ENCODE data around the gene PGM2.

DNA sequence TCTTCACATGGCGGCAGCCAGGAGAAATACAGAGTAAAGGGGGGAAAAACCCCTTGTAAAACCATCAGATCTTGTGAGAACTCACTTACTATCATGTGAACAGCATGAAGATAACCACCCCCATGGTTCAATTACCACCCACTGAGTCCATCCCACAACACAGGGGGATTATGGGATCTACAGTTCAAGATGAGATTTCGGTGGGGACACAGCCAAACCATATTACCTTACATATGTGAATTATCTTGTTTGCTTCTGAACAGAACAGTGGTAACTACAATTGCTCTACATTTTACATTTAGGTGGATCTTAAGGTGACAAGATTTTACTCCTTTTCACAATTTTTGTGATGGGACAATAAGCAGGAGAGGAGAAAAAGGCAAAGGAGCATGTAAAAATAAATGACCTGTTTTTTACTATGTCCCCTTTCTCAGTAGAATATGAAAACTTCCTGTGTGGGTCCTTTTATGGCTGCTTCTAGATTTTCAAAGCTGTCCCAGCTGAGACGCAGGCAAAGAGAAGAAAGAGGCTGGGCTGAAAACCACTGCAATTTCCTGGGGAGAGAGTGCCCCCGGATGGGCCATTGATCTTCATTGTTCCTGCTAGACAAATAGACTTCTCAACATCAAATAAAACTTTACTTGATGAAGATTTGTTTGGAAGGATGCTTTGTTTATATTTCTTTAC is 45.9 kb upstream of the PGM2 start:
- no peak for TF ChIP-seq CTCF (IDR thresholded peaks at IDR 0.05; ENCODE audit: extremely low read depth in 1 of 2, insufficient read depth in 1 of 2, low read depth in 1 of 2, low read length in 2 of 2)
- TF ChIP-seq POLR2A (IDR thresholded peaks at IDR 0.05; ENCODE audit: low read depth, low read length), result no peak
- TF ChIP-seq POLR2AphosphoS5 (IDR thresholded peaks at IDR 0.05; ENCODE audit: insufficient read depth, low read depth, low read length), result no peak
- TF ChIP-seq EZH2 (IDR thresholded peaks at IDR 0.05; ENCODE audit: borderline replicate concordance, low read depth, low read length, severe bottlenecking), result no peak
- no peak for TF ChIP-seq MYC (IDR thresholded peaks at IDR 0.05; ENCODE audit: low read depth, low read length)
